H9 (cell line): ENCODE measurements around the gene IGF1R. TPM values are rescaled to one million over a fixed set of nuclear protein-coding genes. Genes with fewer than 3 reads are reported as not detected.

ENCODE experiments used
- DNase-seq: peaks from one replicate; pipeline ENCODE4 v3.0.0-alpha.2; 2017
- H2AFZ ChIP-seq: one replicate; pipeline ENCODE4 v1.6.1; 2013; ENCODE audit warnings: mild to moderate bottlenecking, low read length, control low read depth, moderate library complexity
- H2AK5ac ChIP-seq: 2 replicates; pipeline ENCODE4 v1.6.1; 2013; ENCODE audit warnings: low read length, control low read depth, mixed read lengths; ENCODE audit not compliant: insufficient read length
- H2BK120ac ChIP-seq: one replicate; pipeline ENCODE4 v1.6.1; 2013; ENCODE audit warnings: low read depth, mild to moderate bottlenecking, low read length, control low read depth, inconsistent platforms; ENCODE audit not compliant: poor library complexity, severe bottlenecking
- H2BK12ac ChIP-seq: 2 replicates; pipeline ENCODE4 v1.6.1; 2013; ENCODE audit warnings: low read length, control low read depth, mixed read lengths, low read depth; ENCODE audit not compliant: insufficient read length
- H2BK15ac ChIP-seq: 2 replicates; pipeline ENCODE4 v1.6.1; 2013; ENCODE audit warnings: low read depth, low read length, control low read depth
- H2BK20ac ChIP-seq: one replicate; pipeline ENCODE4 v1.6.1; 2013; ENCODE audit warnings: low read depth, mild to moderate bottlenecking, low read length, control low read depth, inconsistent platforms; ENCODE audit not compliant: poor library complexity, severe bottlenecking
- H2BK5ac ChIP-seq: 2 replicates; pipeline ENCODE4 v1.6.1; 2013; ENCODE audit warnings: low read length, control low read depth, mixed read lengths; ENCODE audit not compliant: insufficient read length
- H3K14ac ChIP-seq: 2 replicates; pipeline ENCODE4 v1.6.1; 2013; ENCODE audit warnings: low read length, control low read depth; ENCODE audit not compliant: insufficient read depth
- H3K18ac ChIP-seq: 2 replicates; pipeline ENCODE4 v1.6.1; 2013; ENCODE audit warnings: low read depth, mild to moderate bottlenecking, mixed read lengths, low read length, control low read depth; ENCODE audit not compliant: insufficient read length
- H3K23ac ChIP-seq: 2 replicates; pipeline ENCODE4 v1.6.1; 2013; ENCODE audit warnings: low read length, control low read depth, mixed read lengths, low read depth; ENCODE audit not compliant: insufficient read length
- H3K23me2 ChIP-seq: 2 replicates; pipeline ENCODE4 v1.6.1; 2013; ENCODE audit warnings: low read depth, mild to moderate bottlenecking, mixed read lengths, low read length, control low read depth; ENCODE audit not compliant: insufficient read length, poor library complexity, severe bottlenecking
- H3K27ac ChIP-seq: 2 replicates; pipeline ENCODE4 v1.5.1; 2013; ENCODE audit warnings: low read length, control low read depth, mixed read lengths, low read depth; ENCODE audit not compliant: insufficient read length
- H3K27me3 ChIP-seq: 2 replicates; pipeline ENCODE4 v1.6.1; 2013; ENCODE audit warnings: low read length, control low read depth, inconsistent platforms; ENCODE audit not compliant: insufficient read depth
- H3K4ac ChIP-seq: 2 replicates; pipeline ENCODE4 v1.6.1; 2013; ENCODE audit warnings: low read depth, mild to moderate bottlenecking, control low read depth, inconsistent platforms, low read length, moderate library complexity
- H3K4me1 ChIP-seq: 2 replicates; pipeline ENCODE4 v1.6.1; 2013; ENCODE audit warnings: low read length, control low read depth, inconsistent platforms; ENCODE audit not compliant: insufficient read depth
- H3K4me2 ChIP-seq: 2 replicates; pipeline ENCODE4 v1.6.1; 2013; ENCODE audit warnings: low read length, control low read depth, mixed read lengths; ENCODE audit not compliant: insufficient read length, insufficient read depth
- H3K56ac ChIP-seq: 2 replicates; pipeline ENCODE4 v1.6.1; 2013; ENCODE audit warnings: low read depth, mild to moderate bottlenecking, mixed read lengths, low read length, control low read depth; ENCODE audit not compliant: insufficient read length
- H3K79me1 ChIP-seq: 2 replicates; pipeline ENCODE4 v1.6.1; 2013; ENCODE audit warnings: low read depth, mild to moderate bottlenecking, moderate library complexity, low read length, control low read depth, inconsistent platforms; ENCODE audit not compliant: insufficient read depth, poor library complexity, severe bottlenecking
- H3K79me2 ChIP-seq: 2 replicates; pipeline ENCODE4 v1.6.1; 2013; ENCODE audit warnings: low read length, control low read depth, inconsistent platforms; ENCODE audit not compliant: insufficient read depth
- H3K9ac ChIP-seq: 2 replicates; pipeline ENCODE4 v1.6.1; 2013; ENCODE audit warnings: low read length, control low read depth, mixed read lengths; ENCODE audit not compliant: insufficient read length; ENCODE audit errors: extremely low read depth
- H3K9me3 ChIP-seq: one replicate; pipeline ENCODE4 v1.6.1; 2013; ENCODE audit warnings: low read depth, low read length, inconsistent platforms; ENCODE audit not compliant: control insufficient read depth
- H3T11ph ChIP-seq: one replicate; pipeline ENCODE4 v1.6.1; 2013; ENCODE audit warnings: mild to moderate bottlenecking, low read length, control low read depth, inconsistent platforms
- H4K20me1 ChIP-seq: one replicate; pipeline ENCODE4 v1.6.1; 2013; ENCODE audit not compliant: control insufficient read depth, insufficient read length, insufficient read depth
- H4K5ac ChIP-seq: 2 replicates; pipeline ENCODE4 v1.6.1; 2013; ENCODE audit warnings: low read depth, mild to moderate bottlenecking, mixed read lengths, low read length, control low read depth; ENCODE audit not compliant: insufficient read length
- H4K8ac ChIP-seq: replicated peaks from 2 replicates; pipeline ENCODE4 v1.6.1; 2013; ENCODE audit warnings: low read length, control low read depth, mixed read lengths, low read depth; ENCODE audit not compliant: insufficient read length
- H4K91ac ChIP-seq: 2 replicates; pipeline ENCODE4 v1.6.1; 2013; ENCODE audit warnings: low read depth, mild to moderate bottlenecking, moderate library complexity, mixed read lengths, low read length, control low read depth; ENCODE audit not compliant: insufficient read length
- H3K27ac Mint-ChIP-seq, 3 experiments: 2 replicates in 2 of 3; 3 replicates in 1 of 3; pipeline ENCODE4 v1.8.0; 2020 to 2021; ENCODE audit warnings: mixed read lengths in 3 of 3, mild to moderate bottlenecking in 1 of 3, moderate library complexity in 1 of 3
- H3K27me3 Mint-ChIP-seq: 2 replicates; pipeline ENCODE4 v1.8.0; 2021; ENCODE audit warnings: low read depth, mild to moderate bottlenecking, moderate library complexity, mixed read lengths
- H3K36me3 Mint-ChIP-seq, 3 experiments: 2 replicates in 2 of 3; 3 replicates in 1 of 3; pipeline ENCODE4 v1.8.0; 2020 to 2021; ENCODE audit warnings: low read depth in 3 of 3, mixed read lengths in 3 of 3; ENCODE audit not compliant: insufficient read depth in 1 of 3
- H3K4me1 Mint-ChIP-seq, 2 experiments: 2 replicates each; pipeline ENCODE4 v1.8.0; 2020; ENCODE audit warnings: mixed read lengths in 2 of 2
- H3K4me3 Mint-ChIP-seq, 2 experiments: 2 replicates in 1 of 2; 3 replicates in 1 of 2; pipeline ENCODE4 v1.8.0; 2020 to 2021; ENCODE audit warnings: mild to moderate bottlenecking in 2 of 2, mixed read lengths in 2 of 2, moderate library complexity in 1 of 2
- H3K9me3 Mint-ChIP-seq, 2 experiments: 2 replicates in 1 of 2; 3 replicates in 1 of 2; pipeline ENCODE4 v1.8.0; 2020; ENCODE audit warnings: mild to moderate bottlenecking in 2 of 2, mixed read lengths in 2 of 2, moderate library complexity in 1 of 2
- CTCF ChIP-seq: fragments of 200-600 bp; sonication (generic); conservative IDR thresholded peaks from 3 replicates; pipeline ENCODE4 v1.8.0; 2021; ENCODE audit warnings: antibody characterized with exemption, mild to moderate bottlenecking
- WGBS: extraction: QIAGEN DNeasy Blood & Tissue Kit; methylation state at CpG from one replicate; pipeline ENCODE4 v1.1.7; 2013; ENCODE audit warnings: missing lambda C conversion rate, low lambda C conversion rate, mixed read lengths; ENCODE audit not compliant: insufficient read length; ENCODE audit errors: extremely low coverage; 5-methylcytosine and 5-hydroxymethylcytosine counted together
- total RNA-seq: library from RNA; stranded (reverse); gene quantifications from 2 replicates; pipeline ENCODE4 v1.2.1, GENCODE V29; 2021

The IGF1R gene
- total RNA-seq, 1 experiment from 2014 or later = 70.0 TPM

- Mint-ChIP-seq H3K27ac (no peak overlapping the region; a peak in 1 of 7 replicates), H3K36me3 (peaks cover 35 to 80% (median 78%) of the 10 kb centered on the region in 3 experiments), H3K9me3 (no peaks in the 10 kb centered on the region; a peak in 1 of 5 replicates), H3K27me3 (no peaks in the 10 kb centered on the region), H3K4me3 (no peak overlapping the region), H3K4me1 (no peaks in the 10 kb centered on the region)
- Histone ChIP-seq H2BK15ac (no peak overlapping the region), H2BK5ac (no peak overlapping the region), H4K5ac (no peak overlapping the region), H2BK12ac (no peak overlapping the region), H3K56ac (no peak overlapping the region), H3K18ac (no peak overlapping the region), H3K4me2 (no peak overlapping the region), H3K4ac (no peak overlapping the region), H3K27me3 (no peaks in the 10 kb centered on the region), H3K9me3 (no peaks in the 10 kb centered on the region), H4K8ac (no peak overlapping the region), H3K23ac (no peak overlapping the region), H3K4me1 (no peaks in the 10 kb centered on the region), H3K79me2 (no peaks in the 10 kb centered on the region), H3K14ac (no peak overlapping the region), H2AK5ac (no peak overlapping the region), H2AFZ (no peak overlapping the region), H2BK120ac (no peak overlapping the region), H2BK20ac (no peak overlapping the region), H4K20me1 (no peaks in the 10 kb centered on the region), H3K23me2 (no peaks in the 10 kb centered on the region), H4K91ac (no peak overlapping the region), H3K27ac (no peak overlapping the region), H3T11ph (no peak overlapping the region), H3K79me1 (no peaks in the 10 kb centered on the region), H3K9ac (no peak overlapping the region)
- WGBS = no CpG with 5 or more reads among the region's 3 CpGs
- no peak for DNase-seq
- no peak for TF ChIP-seq CTCF
These were observed 269.1 kb downstream of the IGF1R start for GRCh38 chr15:98917417-98917816.
